ENCODE data around the gene HRK. TPM values are rescaled to one million over a fixed set of nuclear protein-coding genes. Genes with fewer than 3 reads are reported as not detected.

The HRK gene
- total and polyA plus RNA-seq, 2 of the 4 experiments (the other 2 are of a cell fraction) = not detected

DNA sequence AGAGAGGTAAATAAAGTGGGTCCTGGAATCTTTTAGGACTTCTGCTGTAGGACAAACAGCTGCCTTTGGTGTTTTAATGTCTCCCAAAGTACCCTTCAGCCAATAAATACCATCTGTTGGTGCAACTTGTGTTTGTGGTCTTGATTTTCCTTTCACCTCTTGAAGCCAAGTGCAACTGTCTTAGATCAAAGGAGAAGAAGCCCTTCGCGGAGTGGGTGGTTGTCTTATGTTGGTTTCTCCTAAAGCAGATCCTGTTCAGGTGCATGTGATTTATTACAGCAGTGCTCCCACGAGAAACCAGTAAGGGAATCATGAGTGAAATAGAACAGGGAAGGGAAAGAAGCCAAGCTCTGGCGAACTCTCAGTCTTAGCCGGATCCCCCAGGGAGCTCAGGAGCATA, 27.7 kb downstream of the HRK start:
- Histone ChIP-seq H4K8ac (ENCODE audit: low read depth in 2 of 2, low read length in 2 of 2) (no peak overlapping the region), H4K91ac (ENCODE audit: insufficient read depth, low read depth, low read length) (no peak overlapping the region), H2BK5ac (ENCODE audit: low read depth, low read length, poor library complexity, severe bottlenecking) (no peak overlapping the region), H3K9ac (ENCODE audit: low read depth, low read length) (no peak overlapping the region), H3K4me1 (ENCODE audit: control insufficient read depth, insufficient read depth, low read length) (no peaks in the 10 kb centered on the region), H2AK9ac (replicated peaks; ENCODE audit: low read depth, low read length, poor library complexity) (no peak overlapping the region), H3K27ac (ENCODE audit: insufficient read depth, low read length) (no peak overlapping the region), H2BK120ac (ENCODE audit: low read depth, low read length) (no peak overlapping the region), H2BK15ac (ENCODE audit: low read depth, low read length) (no peak overlapping the region), H3K14ac (replicated peaks; ENCODE audit: low read depth, low read length) (no peak overlapping the region), H3K4me3 (ENCODE audit: insufficient read depth, low read depth, low read length) (no peak overlapping the region), H3K9me1 (ENCODE audit: insufficient read depth, low read length) (no peaks in the 10 kb centered on the region), H3K56ac (ENCODE audit: extremely low read depth, insufficient read depth, low read length) (no peak overlapping the region), H4K20me1 (ENCODE audit: insufficient read depth, low read length) (no peaks in the 10 kb centered on the region), H3K23ac (ENCODE audit: low read depth, low read length) (no peak overlapping the region), H3K4ac (ENCODE audit: low read depth, low read length) (no peak overlapping the region), H2AK5ac (ENCODE audit: low read depth, low read length) (no peak overlapping the region), H2BK20ac (ENCODE audit: low read depth, low read length) (no peak overlapping the region), H2AFZ (replicated peaks; ENCODE audit: low read length, poor library complexity) (no peak overlapping the region), H3K18ac (ENCODE audit: low read depth, low read length) (no peak overlapping the region), H3K4me2 (ENCODE audit: low read depth, low read length) (no peak overlapping the region), H4K5ac (ENCODE audit: low read depth, low read length) (no peak overlapping the region), H3K9me3 (ENCODE audit: control insufficient read depth, insufficient read depth, low read length) (no peaks in the 10 kb centered on the region), H3K36me3 (ENCODE audit: control insufficient read depth, insufficient read depth, low read length) (no peaks in the 10 kb centered on the region), H3K27me3 (ENCODE audit: control insufficient read depth, insufficient read depth, low read length) (no peaks in the 10 kb centered on the region; the same call in 1 of the 2 replicates), H3K79me1 (ENCODE audit: low read depth in 1 of 2, low read length in 2 of 2) (no peaks in the 10 kb centered on the region)
- ChIA-PET POLR2A (ENCODE audit: unreplicated experiment) (no interaction called here), CTCF (no interaction called here)
- no TSS peak for BruUV-seq (replicated peaks)
- ATAC-seq (ENCODE audit: low read depth) (no peak), DNase-seq (no peak)
- WGBS, 2 experiments (ENCODE audit: extremely low coverage in 2 of 2, insufficient read length in 1 of 2) = 100% methylated on average over 2 of the region's 5 CpGs; no CpG with 5 or more reads in 1 of the 2 experiments
- intact Hi-C loops (cut with micrococcal nuclease) (no loop called here), dilution Hi-C loops (cut with HindIII; ENCODE audit: low sequenced_read_pairs, unreplicated experiment) (no loop called here), in situ Hi-C loops (cut with MboI; ENCODE audit: low sequenced_read_pairs) (no loop called here)
- TF ChIP-seq, protein P1, sequence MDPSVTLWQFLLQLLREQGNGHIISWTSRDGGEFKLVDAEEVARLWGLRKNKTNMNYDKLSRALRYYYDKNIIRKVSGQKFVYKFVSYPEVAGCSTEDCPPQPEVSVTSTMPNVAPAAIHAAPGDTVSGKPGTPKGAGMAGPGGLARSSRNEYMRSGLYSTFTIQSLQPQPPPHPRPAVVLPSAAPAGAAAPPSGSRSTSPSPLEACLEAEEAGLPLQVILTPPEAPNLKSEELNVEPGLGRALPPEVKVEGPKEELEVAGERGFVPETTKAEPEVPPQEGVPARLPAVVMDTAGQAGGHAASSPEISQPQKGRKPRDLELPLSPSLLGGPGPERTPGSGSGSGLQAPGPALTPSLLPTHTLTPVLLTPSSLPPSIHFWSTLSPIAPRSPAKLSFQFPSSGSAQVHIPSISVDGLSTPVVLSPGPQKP (IDR thresholded peaks at IDR 0.05; ENCODE audit: borderline replicate concordance, low read depth, low read length) = no peak
- TF ChIP-seq, protein P2, sequence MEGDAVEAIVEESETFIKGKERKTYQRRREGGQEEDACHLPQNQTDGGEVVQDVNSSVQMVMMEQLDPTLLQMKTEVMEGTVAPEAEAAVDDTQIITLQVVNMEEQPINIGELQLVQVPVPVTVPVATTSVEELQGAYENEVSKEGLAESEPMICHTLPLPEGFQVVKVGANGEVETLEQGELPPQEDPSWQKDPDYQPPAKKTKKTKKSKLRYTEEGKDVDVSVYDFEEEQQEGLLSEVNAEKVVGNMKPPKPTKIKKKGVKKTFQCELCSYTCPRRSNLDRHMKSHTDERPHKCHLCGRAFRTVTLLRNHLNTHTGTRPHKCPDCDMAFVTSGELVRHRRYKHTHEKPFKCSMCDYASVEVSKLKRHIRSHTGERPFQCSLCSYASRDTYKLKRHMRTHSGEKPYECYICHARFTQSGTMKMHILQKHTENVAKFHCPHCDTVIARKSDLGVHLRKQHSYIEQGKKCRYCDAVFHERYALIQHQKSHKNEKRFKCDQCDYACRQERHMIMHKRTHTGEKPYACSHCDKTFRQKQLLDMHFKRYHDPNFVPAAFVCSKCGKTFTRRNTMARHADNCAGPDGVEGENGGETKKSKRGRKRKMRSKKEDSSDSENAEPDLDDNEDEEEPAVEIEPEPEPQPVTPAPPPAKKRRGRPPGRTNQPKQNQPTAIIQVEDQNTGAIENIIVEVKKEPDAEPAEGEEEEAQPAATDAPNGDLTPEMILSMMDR (conservative IDR thresholded peaks at IDR 0.05; ENCODE audit: low read depth, low read length) = no peak
- TF ChIP-seq NFE2L2 (IDR thresholded peaks at IDR 0.05; ENCODE audit: low read depth, low read length) (no peak), MXI1 (IDR thresholded peaks at IDR 0.05; ENCODE audit: borderline replicate concordance, low read depth, low read length) (no peak), CEBPB (IDR thresholded peaks at IDR 0.05; ENCODE audit: low read depth, low read length) (no peak), RCOR1 (IDR thresholded peaks at IDR 0.05; ENCODE audit: insufficient replicate concordance, low read length) (no peak), MAFK (IDR thresholded peaks at IDR 0.05; ENCODE audit: low read depth, low read length) (no peak), RFX5 (IDR thresholded peaks at IDR 0.05; ENCODE audit: low read depth, low read length) (no peak), MAZ (IDR thresholded peaks at IDR 0.05; ENCODE audit: borderline replicate concordance, low read depth, low read length) (no peak), RAD21 (IDR thresholded peaks at IDR 0.05; ENCODE audit: low read length) (no peak), CHD1 (IDR thresholded peaks at IDR 0.05; ENCODE audit: low read depth, low read length) (no peak), SMC3 (IDR thresholded peaks at IDR 0.05; ENCODE audit: low read depth, low read length) (no peak), FOS (IDR thresholded peaks at IDR 0.05; ENCODE audit: low read depth, low read length) (no peak), BHLHE40 (IDR thresholded peaks at IDR 0.05; ENCODE audit: low read depth, low read length) (no peak), POLR2A (IDR thresholded peaks at IDR 0.05; ENCODE audit: low read depth, low read length) (no peak)
- TF ChIP-seq, protein P3, sequence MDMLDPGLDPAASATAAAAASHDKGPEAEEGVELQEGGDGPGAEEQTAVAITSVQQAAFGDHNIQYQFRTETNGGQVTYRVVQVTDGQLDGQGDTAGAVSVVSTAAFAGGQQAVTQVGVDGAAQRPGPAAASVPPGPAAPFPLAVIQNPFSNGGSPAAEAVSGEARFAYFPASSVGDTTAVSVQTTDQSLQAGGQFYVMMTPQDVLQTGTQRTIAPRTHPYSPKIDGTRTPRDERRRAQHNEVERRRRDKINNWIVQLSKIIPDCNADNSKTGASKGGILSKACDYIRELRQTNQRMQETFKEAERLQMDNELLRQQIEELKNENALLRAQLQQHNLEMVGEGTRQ (IDR thresholded peaks at IDR 0.05; ENCODE audit: low read depth, low read length) = no peak

Measured in IMR-90 (cell line).